OCI-LY3 (cell line): ENCODE measurements around the gene LRRC43.

Experiments
- EZH2phosphoT487 ChIP-seq: fragments of 200-600 bp; shearing (Covaris generic); IDR thresholded peaks from 2 replicates; pipeline ENCODE4 v1.6.1; 2018; ENCODE audit warnings: antibody characterized with exemption, mixed run types, low read depth
- TF ChIP-seq, protein P1 (sequence below): fragments of 200-600, 300-600 bp; sonication (generic); IDR thresholded peaks from 2 replicates; pipeline ENCODE4 v1.5.1; 2014; ENCODE audit warnings: antibody characterized with exemption, low read length, low read depth

DNA sequence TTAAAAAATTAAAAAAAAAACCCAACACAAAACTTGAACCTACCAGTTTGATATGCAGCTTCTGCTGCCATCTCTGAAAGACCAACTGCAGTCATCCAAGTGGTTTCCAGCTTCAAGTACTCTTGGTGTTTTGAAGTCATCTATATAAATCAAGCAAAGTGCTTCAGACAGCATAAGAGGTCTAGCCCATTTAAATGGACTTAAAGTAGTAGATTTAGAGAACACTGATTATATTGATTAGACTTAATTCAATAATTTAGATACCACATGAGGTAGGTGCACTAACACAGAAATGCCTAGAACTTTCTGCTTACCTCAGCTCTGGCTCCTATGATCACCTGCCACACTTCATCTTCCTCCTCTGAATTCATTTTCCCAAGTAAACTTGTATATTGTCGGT lies 33.5 kb downstream of the LRRC43 start:
- TF ChIP-seq, protein P1, sequence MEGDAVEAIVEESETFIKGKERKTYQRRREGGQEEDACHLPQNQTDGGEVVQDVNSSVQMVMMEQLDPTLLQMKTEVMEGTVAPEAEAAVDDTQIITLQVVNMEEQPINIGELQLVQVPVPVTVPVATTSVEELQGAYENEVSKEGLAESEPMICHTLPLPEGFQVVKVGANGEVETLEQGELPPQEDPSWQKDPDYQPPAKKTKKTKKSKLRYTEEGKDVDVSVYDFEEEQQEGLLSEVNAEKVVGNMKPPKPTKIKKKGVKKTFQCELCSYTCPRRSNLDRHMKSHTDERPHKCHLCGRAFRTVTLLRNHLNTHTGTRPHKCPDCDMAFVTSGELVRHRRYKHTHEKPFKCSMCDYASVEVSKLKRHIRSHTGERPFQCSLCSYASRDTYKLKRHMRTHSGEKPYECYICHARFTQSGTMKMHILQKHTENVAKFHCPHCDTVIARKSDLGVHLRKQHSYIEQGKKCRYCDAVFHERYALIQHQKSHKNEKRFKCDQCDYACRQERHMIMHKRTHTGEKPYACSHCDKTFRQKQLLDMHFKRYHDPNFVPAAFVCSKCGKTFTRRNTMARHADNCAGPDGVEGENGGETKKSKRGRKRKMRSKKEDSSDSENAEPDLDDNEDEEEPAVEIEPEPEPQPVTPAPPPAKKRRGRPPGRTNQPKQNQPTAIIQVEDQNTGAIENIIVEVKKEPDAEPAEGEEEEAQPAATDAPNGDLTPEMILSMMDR: no peak
- no peak for TF ChIP-seq EZH2phosphoT487
